Mesenchymal stem cell (in vitro differentiated cells and primary cell): ENCODE data around the gene STOX2.

Experiments used
- DNase-seq: peaks from one replicate; pipeline ENCODE4 v3.0.0-alpha.2; 2013
- H2AFZ ChIP-seq: one replicate; pipeline ENCODE4 v1.6.1; 2013; ENCODE audit warnings: low read depth, mild to moderate bottlenecking, control low read depth, inconsistent platforms, low read length, moderate library complexity
- H2AK5ac ChIP-seq: 2 replicates; pipeline ENCODE4 v1.6.1; 2013; ENCODE audit warnings: low read length, moderate library complexity, mild to moderate bottlenecking, inconsistent platforms; ENCODE audit not compliant: severe bottlenecking
- H2BK120ac ChIP-seq: one replicate; pipeline ENCODE4 v1.6.1; 2013; ENCODE audit warnings: low read depth, mild to moderate bottlenecking, inconsistent platforms, low read length, moderate library complexity
- H2BK12ac ChIP-seq, 2 experiments: one replicate each; pipeline ENCODE4 v1.6.1; 2013; ENCODE audit warnings: inconsistent platforms in 2 of 2, low read length in 2 of 2, mild to moderate bottlenecking in 2 of 2, moderate library complexity in 2 of 2, control low read depth in 1 of 2
- H2BK15ac ChIP-seq: one replicate; pipeline ENCODE4 v1.6.1; 2013; ENCODE audit warnings: mild to moderate bottlenecking, low read depth, inconsistent platforms; ENCODE audit not compliant: poor library complexity, severe bottlenecking
- H2BK5ac ChIP-seq: 2 replicates; pipeline ENCODE4 v1.6.1; 2013; ENCODE audit warnings: low read depth, mild to moderate bottlenecking, low read length, control low read depth, inconsistent platforms; ENCODE audit not compliant: poor library complexity, severe bottlenecking
- H3K14ac ChIP-seq, 2 experiments: one replicate each; pipeline ENCODE4 v1.6.1; 2013; ENCODE audit warnings: inconsistent platforms in 2 of 2, low read length in 2 of 2, control low read depth in 1 of 2, mild to moderate bottlenecking in 1 of 2, moderate library complexity in 1 of 2
- H3K18ac ChIP-seq, 2 experiments: one replicate each; pipeline ENCODE4 v1.6.1; 2013; ENCODE audit warnings: inconsistent platforms in 2 of 2, low read length in 2 of 2, control low read depth in 1 of 2, low read depth in 1 of 2, mild to moderate bottlenecking in 1 of 2
- H3K23ac ChIP-seq, 2 experiments: one replicate each; pipeline ENCODE4 v1.6.1; 2013; ENCODE audit warnings: inconsistent platforms in 2 of 2, low read length in 2 of 2, mild to moderate bottlenecking in 2 of 2, moderate library complexity in 2 of 2, control low read depth in 1 of 2
- H3K27ac ChIP-seq: 2 replicates; pipeline ENCODE4 v1.5.1; 2013; ENCODE audit warnings: mild to moderate bottlenecking, moderate library complexity, low read length, control low read depth, inconsistent platforms; ENCODE audit not compliant: poor library complexity, severe bottlenecking
- H3K27me3 ChIP-seq, 2 experiments: 2 replicates each; pipeline versions ENCODE4 v1.6.1 to v1.7.0; 2013; ENCODE audit warnings: low read length in 2 of 2, mild to moderate bottlenecking in 2 of 2, moderate library complexity in 2 of 2, control low read depth in 1 of 2, inconsistent platforms in 1 of 2; ENCODE audit not compliant: control insufficient read depth in 1 of 2, insufficient read depth in 1 of 2
- H3K36me3 ChIP-seq, 2 experiments: 2 replicates each; pipeline versions ENCODE4 v1.6.1 to v1.7.0; 2013; ENCODE audit warnings: low read length in 2 of 2, control low read depth in 1 of 2, inconsistent platforms in 1 of 2, low read depth in 1 of 2, mild to moderate bottlenecking in 1 of 2; ENCODE audit not compliant: insufficient read depth in 2 of 2, control insufficient read depth in 1 of 2
- H3K4ac ChIP-seq, 2 experiments: one replicate each; pipeline ENCODE4 v1.6.1; 2013; ENCODE audit warnings: inconsistent platforms in 2 of 2, low read length in 2 of 2, mild to moderate bottlenecking in 2 of 2, moderate library complexity in 2 of 2, control low read depth in 1 of 2, low read depth in 1 of 2
- H3K4me1 ChIP-seq: 2 replicates; pipeline ENCODE4 v1.6.1; 2013; ENCODE audit warnings: low read depth, low read length, control low read depth; ENCODE audit not compliant: control insufficient read depth, insufficient read depth
- H3K4me2 ChIP-seq: 2 replicates; pipeline ENCODE4 v1.6.1; 2013; ENCODE audit warnings: low read length, mild to moderate bottlenecking, inconsistent platforms; ENCODE audit not compliant: poor library complexity, severe bottlenecking
- H3K4me3 ChIP-seq, 2 experiments: 2 replicates each; pipeline versions ENCODE4 v1.5.1 to v1.7.0; 2013; ENCODE audit warnings: low read length in 2 of 2, mild to moderate bottlenecking in 2 of 2, control low read depth in 1 of 2, low read depth in 1 of 2; ENCODE audit not compliant: insufficient read depth in 1 of 2
- H3K79me1 ChIP-seq: replicated peaks from 2 replicates; pipeline ENCODE4 v1.6.1; 2013; ENCODE audit warnings: mild to moderate bottlenecking, control low read depth, low read length, inconsistent platforms; ENCODE audit not compliant: poor library complexity, severe bottlenecking
- H3K9ac ChIP-seq: 2 replicates; pipeline ENCODE4 v1.7.0; 2013; ENCODE audit warnings: mild to moderate bottlenecking, low read length, moderate library complexity
- H3K9me3 ChIP-seq: 2 replicates; pipeline ENCODE4 v1.7.0; 2013; ENCODE audit warnings: mild to moderate bottlenecking, low read length; ENCODE audit not compliant: control insufficient read depth
- H4K8ac ChIP-seq: one replicate; pipeline ENCODE4 v1.6.1; 2013; ENCODE audit warnings: inconsistent platforms, mild to moderate bottlenecking, low read length, moderate library complexity
- H4K91ac ChIP-seq: one replicate; pipeline ENCODE4 v1.6.1; 2013; ENCODE audit warnings: mild to moderate bottlenecking, low read length, inconsistent platforms
- WGBS: methylation state at CpG from one replicate; pipeline ENCODE4 v1.1.7; 2013; ENCODE audit warnings: mixed read lengths; 5-methylcytosine and 5-hydroxymethylcytosine counted together

Gene STOX2

DNA sequence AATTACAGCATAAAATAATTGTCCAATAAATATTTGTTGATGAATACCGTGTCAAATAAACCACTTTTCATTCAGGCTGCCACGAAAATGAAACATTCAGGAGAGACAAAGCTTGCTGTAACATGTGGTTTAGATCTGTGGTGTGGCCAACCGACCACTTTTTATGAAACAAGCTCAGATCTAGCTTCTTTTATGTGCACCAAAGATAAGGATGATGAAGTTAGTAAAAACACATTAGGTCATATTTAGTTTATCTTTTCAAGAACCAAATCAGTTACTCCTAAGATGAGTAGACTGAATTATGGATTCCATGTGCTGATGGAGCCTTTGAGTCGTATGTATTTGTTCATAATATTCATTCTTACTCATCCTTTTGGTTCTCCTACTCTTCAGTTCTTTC is 35.8 kb downstream of the STOX2 start:
- DNase-seq = no peak
- Histone ChIP-seq H3K36me3 (no peaks in the 10 kb centered on the region), H4K8ac (no peak overlapping the region)

GRCh38 chr4:183941964-183942363 is 36.9 kb downstream of the STOX2 start:
- no peaks in the 10 kb centered on the region for H3K36me3 ChIP-seq
- H2AK5ac ChIP-seq = no peak overlapping the region
- no peak overlapping the region for H3K9ac ChIP-seq
- no peak overlapping the region for H2BK12ac ChIP-seq
- no peak overlapping the region for H3K4me2 ChIP-seq
- H3K79me1 ChIP-seq = no peaks in the 10 kb centered on the region
- no peaks in the 10 kb centered on the region for H3K4me1 ChIP-seq
- H2AFZ ChIP-seq = no peak overlapping the region
- no peak overlapping the region for H4K91ac ChIP-seq
- H2BK15ac ChIP-seq = no peak overlapping the region
- DNase-seq = no peak
- no peak overlapping the region for H3K18ac ChIP-seq
- no peak overlapping the region for H3K14ac ChIP-seq
- no peak overlapping the region for H4K8ac ChIP-seq
- no peak overlapping the region for H3K4me3 ChIP-seq
- no peak overlapping the region for H2BK5ac ChIP-seq
- H3K9me3 ChIP-seq = no peaks in the 10 kb centered on the region
- no peak overlapping the region for H3K4ac ChIP-seq
- H3K23ac ChIP-seq = no peak overlapping the region
- no peaks in the 10 kb centered on the region for H3K27me3 ChIP-seq
- no peak overlapping the region for H2BK120ac ChIP-seq
- H3K27ac ChIP-seq = no peak overlapping the region

More for the DNA sequence above, 35.8 kb downstream of the STOX2 start:
- no peak overlapping the region for H2BK15ac ChIP-seq
- no peak overlapping the region for H3K27ac ChIP-seq
- no peaks in the 10 kb centered on the region for H3K79me1 ChIP-seq
- no peak overlapping the region for H3K23ac ChIP-seq
- H3K9ac ChIP-seq = no peak overlapping the region
- H2AK5ac ChIP-seq = no peak overlapping the region
- no peak overlapping the region for H3K4me2 ChIP-seq
- H3K27me3 ChIP-seq = no peaks in the 10 kb centered on the region
- H3K4me3 ChIP-seq = no peak overlapping the region
- H3K18ac ChIP-seq = no peak overlapping the region
- H3K14ac ChIP-seq = no peak overlapping the region
- no peaks in the 10 kb centered on the region for H3K4me1 ChIP-seq
- no peak overlapping the region for H2BK120ac ChIP-seq
- no peak overlapping the region for H2AFZ ChIP-seq
- no peaks in the 10 kb centered on the region for H3K9me3 ChIP-seq
- no peak overlapping the region for H2BK12ac ChIP-seq
- H3K4ac ChIP-seq = no peak overlapping the region
- WGBS = 84% methylated on average over 3 of the region's 4 CpGs
- no peak overlapping the region for H4K91ac ChIP-seq
- H2BK5ac ChIP-seq = no peak overlapping the region

DNA sequence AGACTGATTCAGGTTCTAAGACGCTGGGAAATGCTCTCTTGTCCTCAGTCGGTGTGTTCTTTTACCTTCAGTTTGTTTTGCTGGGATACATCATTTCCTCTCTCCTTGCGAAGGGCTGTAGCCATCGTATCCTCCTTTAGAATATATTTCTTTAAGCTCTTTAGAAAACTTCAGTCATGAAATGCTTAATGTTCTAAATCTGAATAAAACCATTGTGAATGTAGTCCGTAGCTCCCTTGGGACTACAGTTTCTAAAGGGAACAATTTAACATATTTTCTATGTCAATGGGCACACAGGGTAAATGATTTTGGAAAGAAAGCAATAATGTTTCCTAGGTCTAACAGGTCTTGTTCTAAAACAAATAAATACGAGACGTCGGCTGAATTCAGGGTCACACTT is 40.6 kb downstream of the STOX2 start:
- H3K4me3 ChIP-seq = no peak overlapping the region
- no peaks in the 10 kb centered on the region for H3K36me3 ChIP-seq
- WGBS = 93% methylated on average over 6 of the region's 8 CpGs

DNA sequence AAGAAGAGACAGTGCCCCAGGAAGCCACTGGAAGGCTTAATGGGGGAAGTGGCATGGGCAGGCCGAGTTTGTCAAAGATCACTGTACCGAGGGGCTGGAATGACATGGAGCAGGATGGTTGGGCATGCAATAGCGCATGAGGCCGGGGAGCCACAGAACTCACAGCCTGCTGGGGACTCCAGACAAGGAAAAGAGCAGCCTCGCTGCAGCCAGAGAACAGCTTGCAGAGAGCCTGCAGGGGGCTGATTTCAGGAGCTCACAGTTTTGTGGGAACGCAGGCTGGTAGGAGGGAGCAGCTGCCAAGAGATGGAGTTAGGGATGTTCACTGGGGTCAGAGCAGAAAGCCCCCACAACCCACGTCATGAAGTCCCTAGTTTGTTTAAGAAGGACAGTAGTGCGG is 45.4 kb downstream of the STOX2 start:
- Histone ChIP-seq H2BK15ac (no peak overlapping the region), H3K14ac (no peak overlapping the region), H4K91ac (no peak overlapping the region), H4K8ac (no peak overlapping the region), H3K36me3 (no peaks in the 10 kb centered on the region), H3K4ac (no peak overlapping the region), H3K27me3 (no peaks in the 10 kb centered on the region), H2BK120ac (no peak overlapping the region), H3K18ac (no peak overlapping the region), H2AK5ac (no peak overlapping the region), H3K4me3 (no peak overlapping the region), H3K4me1 (no peaks in the 10 kb centered on the region), H3K9me3 (no peaks in the 10 kb centered on the region), H3K4me2 (no peak overlapping the region), H3K9ac (no peak overlapping the region), H2AFZ (no peak overlapping the region), H2BK5ac (no peak overlapping the region), H2BK12ac (no peak overlapping the region), H3K27ac (no peak overlapping the region), H3K79me1 (no peaks in the 10 kb centered on the region), H3K23ac (no peak overlapping the region)
- no peak for DNase-seq
- WGBS = 84% methylated on average over 6 of the region's 8 CpGs

More for the DNA sequence above, 40.6 kb downstream of the STOX2 start:
- H2BK120ac ChIP-seq = no peak overlapping the region
- DNase-seq = no peak
- H4K8ac ChIP-seq = no peak overlapping the region
- H3K9me3 ChIP-seq = no peaks in the 10 kb centered on the region
- H3K79me1 ChIP-seq = no peaks in the 10 kb centered on the region
- no peak overlapping the region for H4K91ac ChIP-seq
- no peak overlapping the region for H3K23ac ChIP-seq
- H3K18ac ChIP-seq = no peak overlapping the region
- no peaks in the 10 kb centered on the region for H3K4me1 ChIP-seq
- no peak overlapping the region for H2AK5ac ChIP-seq
- no peak overlapping the region for H3K14ac ChIP-seq
- no peaks in the 10 kb centered on the region for H3K27me3 ChIP-seq
- H3K9ac ChIP-seq = no peak overlapping the region
- no peak overlapping the region for H2AFZ ChIP-seq
- no peak overlapping the region for H2BK15ac ChIP-seq
- H2BK12ac ChIP-seq = no peak overlapping the region
- H2BK5ac ChIP-seq = no peak overlapping the region
- no peak overlapping the region for H3K27ac ChIP-seq
- H3K4me2 ChIP-seq = no peak overlapping the region
- no peak overlapping the region for H3K4ac ChIP-seq
